Adrenal gland (tissue), 5 donors: Measurements from ENCODE around the gene DIP2C.

Source experiments
- CTCF ChIP-seq, 6 experiments: fragments of 450-650 bp in 4 of 6; fragments of 200-600 bp in 2 of 6; sonication (generic) in 1 of 6; IDR thresholded peaks; 1 replicate in 5 of 6; 2 replicates in 1 of 6; pipeline versions ENCODE4 v1.5.1 to v1.8.0; 2016 to 2021; ENCODE audit warnings: antibody characterized with exemption in 6 of 6, mild to moderate bottlenecking in 2 of 6, moderate library complexity in 1 of 6
- POLR2A ChIP-seq, 2 donors: fragments of 450-650 bp; IDR thresholded peaks; one replicate each; pipeline ENCODE4 v1.6.1; 2017; ENCODE audit warnings: antibody characterized with exemption in 2 of 2, mild to moderate bottlenecking in 2 of 2, moderate library complexity in 1 of 2
- donor health status: DM: no; HTN: no; CAD: no.

GRCh38 chr10:685613-686012 lies 3.9 kb downstream of the DIP2C start:
- no peak for TF ChIP-seq CTCF (IDR thresholded peaks at IDR 0.05)
- TF ChIP-seq POLR2A (IDR thresholded peaks at IDR 0.05): no peak
